Breast epithelium (tissue), 4 donors: Measurements from ENCODE around the gene C5AR1. TPM values are rescaled to one million over a fixed set of nuclear protein-coding genes. Genes with fewer than 3 reads are reported as not detected.

Experiments
- DNase-seq, 2 donors: peaks; one replicate each; pipeline ENCODE4 v3.0.0-alpha.2; 2019; ENCODE audit warnings: low spot score in 2 of 2
- H3K27ac ChIP-seq, 2 donors: fragments of 200-600 bp; sonication (generic) in 1 of 2; one replicate each; pipeline ENCODE4 v1.5.1; 2016 to 2019; ENCODE audit warnings: mild to moderate bottlenecking in 1 of 2
- H3K27me3 ChIP-seq, 2 donors: fragments of 200-600 bp; sonication (generic) in 1 of 2; one replicate each; pipeline versions ENCODE4 v1.5.1 to v1.6.0; 2017 to 2019; ENCODE audit warnings: control low read depth in 1 of 2, mild to moderate bottlenecking in 1 of 2
- H3K36me3 ChIP-seq: fragments of 200-600 bp; one replicate; pipeline ENCODE4 v1.5.1; 2019
- H3K4me1 ChIP-seq, 2 donors: fragments of 200-600 bp; sonication (generic); one replicate each; pipeline ENCODE4 v1.5.1; 2016 to 2019; ENCODE audit warnings: control low read depth in 1 of 2
- H3K4me3 ChIP-seq, 3 donors: fragments of 200-600 bp; sonication (generic); 1 replicate in 2 of 3; 2 replicates in 1 of 3; pipeline ENCODE4 v1.5.1; 2016 to 2019; ENCODE audit warnings: mild to moderate bottlenecking in 3 of 3, moderate library complexity in 2 of 3
- H3K9me3 ChIP-seq, 2 donors: fragments of 200-600 bp; sonication (generic) in 1 of 2; one replicate each; pipeline ENCODE4 v1.5.1; 2016 to 2019; ENCODE audit warnings: control low read depth in 1 of 2
- CTCF ChIP-seq, 3 donors: fragments of 450-650 bp; IDR thresholded peaks; one replicate each; pipeline ENCODE4 v1.5.1; 2016 to 2017; ENCODE audit warnings: antibody characterized with exemption in 3 of 3, mild to moderate bottlenecking in 3 of 3, moderate library complexity in 3 of 3
- POLR2A ChIP-seq: fragments of 450-650 bp; IDR thresholded peaks from one replicate; pipeline ENCODE4 v1.6.1; 2016; ENCODE audit warnings: antibody characterized with exemption, mild to moderate bottlenecking, moderate library complexity
- POLR2AphosphoS5 ChIP-seq, 3 donors: sonication (generic); formaldehyde crosslinking; IDR thresholded peaks; one replicate each; pipeline ENCODE4 v1.6.1; 2017; ENCODE audit warnings: antibody characterized with exemption in 3 of 3
- intact Hi-C: fragments of 100-400 bp; cut with DNase I; formaldehyde crosslinking; loops from one replicate; pipeline ENCODE4 v1.15.1; 2023; ENCODE audit warnings: low total_unique reads
- total RNA-seq, 3 donors: library from RNA; depleted of rRNA; stranded (reverse); fragments of >200 nt; gene quantifications; one replicate each; pipeline ENCODE4 v1.1.0, GENCODE V29; 2016

C5AR1 gene
- total RNA-seq, 3 donors from 2014 or later: 7.5 to 20.0 (median 10.8) TPM

- no peaks in the 10 kb centered on the region for H3K36me3 ChIP-seq
- peaks cover 0 to 6% of the 10 kb centered on the region in 2 donors for H3K27me3 ChIP-seq
- no peaks in the 10 kb centered on the region for H3K4me1 ChIP-seq
- no peaks in the 10 kb centered on the region for H3K9me3 ChIP-seq
- no peak for TF ChIP-seq CTCF (IDR thresholded peaks at IDR 0.05)
- no peak for TF ChIP-seq POLR2A
- TF ChIP-seq POLR2AphosphoS5 (IDR thresholded peaks at IDR 0.05): no peak
- intact Hi-C loops: no loop called here
- no peak overlapping the region for H3K27ac ChIP-seq
- peak overlapping the region in 1 of 3 donors; percentile 22 for H3K4me3 ChIP-seq
- DNase-seq: no peak
Measured at GRCh38 chr19:47323409-47323808, 13.7 kb downstream of the C5AR1 start.

DNA sequence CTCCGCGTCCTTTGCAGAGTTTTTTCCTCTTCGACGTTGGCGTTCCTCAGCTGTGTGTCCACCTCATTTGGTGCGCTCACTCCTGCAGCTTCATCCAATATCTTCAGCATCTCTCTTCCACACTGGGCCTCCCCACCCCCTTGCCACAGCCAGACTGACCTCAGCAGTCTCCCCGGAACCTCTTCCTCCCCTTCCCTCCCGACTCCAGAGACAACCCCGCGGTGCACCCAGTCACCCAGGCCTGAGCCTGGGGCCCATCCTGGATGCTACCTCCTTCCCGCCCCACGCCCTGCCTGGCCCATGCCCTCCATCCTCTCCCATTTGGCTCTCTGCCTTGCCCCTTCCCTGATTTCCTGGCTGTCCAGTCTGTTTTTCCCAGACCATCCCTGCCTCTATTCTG, 14.2 kb downstream of the C5AR1 start:
- Histone ChIP-seq H3K4me3 (peak overlapping the region in 1 of 3 donors; percentile 22), H3K27ac (no peak overlapping the region), H3K36me3 (no peaks in the 10 kb centered on the region), H3K27me3 (peaks cover 0 to 6% of the 10 kb centered on the region in 2 donors), H3K9me3 (no peaks in the 10 kb centered on the region), H3K4me1 (no peaks in the 10 kb centered on the region)
- intact Hi-C loops: no loop called here
- no peak for DNase-seq
- TF ChIP-seq POLR2A (no peak), POLR2AphosphoS5 (IDR thresholded peaks at IDR 0.05) (no peak), CTCF (IDR thresholded peaks at IDR 0.05) (no peak)

- no peak for TF ChIP-seq POLR2A
- no peak for TF ChIP-seq CTCF (IDR thresholded peaks at IDR 0.05)
- TF ChIP-seq POLR2AphosphoS5 (IDR thresholded peaks at IDR 0.05): no peak
- Histone ChIP-seq H3K4me1 (no peaks in the 10 kb centered on the region), H3K27ac (no peak overlapping the region), H3K27me3 (peaks cover 0 to 6% of the 10 kb centered on the region in 2 donors), H3K36me3 (no peaks in the 10 kb centered on the region), H3K4me3 (no peak overlapping the region), H3K9me3 (no peaks in the 10 kb centered on the region)
- intact Hi-C loops: no loop called here
- DNase-seq: peak in 1 of 2 donors; percentile 25
Measured at GRCh38 chr19:47324502-47324901, 14.8 kb downstream of the C5AR1 start.

- H3K4me1 ChIP-seq: no peaks in the 10 kb centered on the region
- no peak for TF ChIP-seq CTCF (IDR thresholded peaks at IDR 0.05)
- no peak overlapping the region for H3K4me3 ChIP-seq
- no peaks in the 10 kb centered on the region for H3K9me3 ChIP-seq
- peak overlapping the region in 1 of 2 donors; percentile 58 for H3K27ac ChIP-seq
- H3K27me3 ChIP-seq: no peaks in the 10 kb centered on the region
- DNase-seq: no peak
- intact Hi-C loops: no loop called here
- no peaks in the 10 kb centered on the region for H3K36me3 ChIP-seq
Measured at GRCh38 chr19:47330466-47330869, 20.8 kb downstream of the C5AR1 start.

- Histone ChIP-seq H3K9me3 (no peaks in the 10 kb centered on the region), H3K27ac (peak overlapping the region in 1 of 2 donors; percentile 76)
- no peak for DNase-seq
Measured at GRCh38 chr19:47331490-47331889, 21.8 kb downstream of the C5AR1 start.

More at GRCh38 chr19:47331490-47331889, 21.8 kb downstream of the C5AR1 start:
- no peaks in the 10 kb centered on the region for H3K4me1 ChIP-seq
- peak overlapping the region in 1 of 3 donors; percentile 52 for H3K4me3 ChIP-seq
- intact Hi-C loops: no loop called here
- TF ChIP-seq CTCF (IDR thresholded peaks at IDR 0.05) (no peak), POLR2AphosphoS5 (IDR thresholded peaks at IDR 0.05) (no peak), POLR2A (no peak)
- no peaks in the 10 kb centered on the region for H3K36me3 ChIP-seq
- no peaks in the 10 kb centered on the region for H3K27me3 ChIP-seq
